CD4-positive, alpha-beta memory T cell (primary cell): ENCODE results near the gene EPHA3. TPM values are rescaled to one million over a fixed set of nuclear protein-coding genes. Genes with fewer than 3 reads are reported as not detected.

Source experiments
- CTCF ChIA-PET: fragments of 350-600 bp; sonication (Branson Sonifier 250); formaldehyde crosslinking; loops from one replicate; lab custom pipeline; 2021; ENCODE audit warnings: inconsistent platforms; ENCODE audit not compliant: partially characterized antibody; lab: Charles Lee
- POLR2A ChIA-PET: fragments of 350-600 bp; sonication (Branson Sonifier 250); formaldehyde crosslinking; loops from one replicate; lab custom pipeline; 2021; ENCODE audit not compliant: partially characterized antibody; lab: Charles Lee
- DNase-seq, 5 donors: peaks; one replicate each; pipeline versions ENCODE4 v3.0.0 to v3.0.0-alpha.2; 2020 to 2022; ENCODE audit warnings: mixed read lengths in 1 of 5
- H3K27ac ChIP-seq: one replicate; pipeline ENCODE4 v1.7.0; 2013; ENCODE audit warnings: low read depth, low read length
- H3K27me3 ChIP-seq: 2 replicates; pipeline ENCODE4 v1.7.0; 2013; ENCODE audit warnings: mild to moderate bottlenecking, low read length, moderate library complexity; ENCODE audit not compliant: insufficient read depth
- H3K36me3 ChIP-seq: 2 replicates; pipeline ENCODE4 v1.7.0; 2013; ENCODE audit warnings: mild to moderate bottlenecking, low read length, moderate library complexity; ENCODE audit not compliant: insufficient read depth
- H3K4me1 ChIP-seq: 2 replicates; pipeline ENCODE4 v1.7.0; 2013; ENCODE audit warnings: mild to moderate bottlenecking, low read length, moderate library complexity; ENCODE audit not compliant: insufficient read depth
- H3K4me3 ChIP-seq, 2 donors: one replicate each; pipeline ENCODE4 v1.7.0; 2013; ENCODE audit warnings: low read length in 2 of 2, mild to moderate bottlenecking in 1 of 2
- H3K9me3 ChIP-seq, 2 donors: one replicate each; pipeline ENCODE4 v1.7.0; 2013; ENCODE audit warnings: low read length in 2 of 2, control low read depth in 1 of 2; ENCODE audit not compliant: control insufficient read depth in 1 of 2
- H3K27ac Mint-ChIP-seq, 7 donors: one replicate each; pipeline ENCODE4 v1.8.0; 2020 to 2021; ENCODE audit warnings: mixed read lengths in 7 of 7, mild to moderate bottlenecking in 6 of 7, inconsistent platforms in 3 of 7, moderate library complexity in 3 of 7
- H3K27me3 Mint-ChIP-seq, 2 donors: one replicate each; pipeline ENCODE4 v1.8.0; 2020 to 2021; ENCODE audit warnings: mixed read lengths in 2 of 2
- H3K36me3 Mint-ChIP-seq, 2 donors: one replicate each; pipeline ENCODE4 v1.8.0; 2020 to 2021; ENCODE audit warnings: mixed read lengths in 2 of 2, inconsistent platforms in 1 of 2, mild to moderate bottlenecking in 1 of 2
- H3K4me1 Mint-ChIP-seq, 4 donors: one replicate each; pipeline ENCODE4 v1.8.0; 2020 to 2021; ENCODE audit warnings: mixed read lengths in 4 of 4, mild to moderate bottlenecking in 1 of 4
- H3K4me3 Mint-ChIP-seq, 8 donors: one replicate each; pipeline ENCODE4 v1.8.0; 2020 to 2021; ENCODE audit warnings: mixed read lengths in 8 of 8, mild to moderate bottlenecking in 7 of 8, moderate library complexity in 6 of 8, inconsistent platforms in 3 of 8
- H3K9me3 Mint-ChIP-seq, 8 donors: one replicate each; pipeline ENCODE4 v1.8.0; 2020 to 2021; ENCODE audit warnings: mixed read lengths in 8 of 8, mild to moderate bottlenecking in 5 of 8, inconsistent platforms in 3 of 8, moderate library complexity in 1 of 8
- intact Hi-C: fragments of 100-400 bp; cut with micrococcal nuclease; formaldehyde crosslinking; loops from one replicate; pipeline ENCODE4 v1.15.1; 2023
- polyA plus RNA-seq, 2 donors: library from polyadenylated mRNA; unstranded; fragments of 300-500 nt; fragmentation: Illumina TruSeq; gene quantifications; one replicate each; pipeline ENCODE4 v1.2.3, GENCODE V29; 2021
- total RNA-seq, 2 experiments: library from RNA; stranded (reverse); gene quantifications; one replicate each; pipeline ENCODE4 v1.2.3, GENCODE V29; 2021

Gene EPHA3
- total and polyA plus RNA-seq, 4 experiments from 2014 or later = not detected

GRCh38 chr3:89198591-89198990 is 91.2 kb downstream of the EPHA3 start:
- Histone ChIP-seq H3K4me1 (no peaks in the 10 kb centered on the region), H3K27ac (no peak overlapping the region), H3K9me3 (no peaks in the 10 kb centered on the region), H3K36me3 (no peaks in the 10 kb centered on the region), H3K4me3 (no peak overlapping the region), H3K27me3 (no peaks in the 10 kb centered on the region)
- Mint-ChIP-seq H3K27ac (no peak overlapping the region), H3K36me3 (no peaks in the 10 kb centered on the region), H3K4me3 (no peak overlapping the region), H3K9me3 (peaks cover 0 to 15% (median 6%) of the 10 kb centered on the region in 8 donors), H3K27me3 (no peaks in the 10 kb centered on the region), H3K4me1 (peaks cover 0 to 1% (median 0%) of the 10 kb centered on the region in 4 donors)
- POLR2A ChIA-PET = no interaction called here
- CTCF ChIA-PET = no interaction called here
- intact Hi-C loops = no loop called here
- no peak for DNase-seq

- H3K36me3 Mint-ChIP-seq = no peaks in the 10 kb centered on the region
- no peak overlapping the region for H3K27ac Mint-ChIP-seq
- intact Hi-C loops = no loop called here
- H3K4me3 ChIP-seq = no peak overlapping the region
- peaks cover 0 to 11% (median 4%) of the 10 kb centered on the region in 8 donors for H3K9me3 Mint-ChIP-seq
- DNase-seq = no peak
- H3K4me1 Mint-ChIP-seq = no peaks in the 10 kb centered on the region
- CTCF ChIA-PET = no interaction called here
- H3K4me1 ChIP-seq = no peaks in the 10 kb centered on the region
- no peaks in the 10 kb centered on the region for H3K27me3 Mint-ChIP-seq
- no peaks in the 10 kb centered on the region for H3K36me3 ChIP-seq
- no peak overlapping the region for H3K27ac ChIP-seq
- no peak overlapping the region for H3K4me3 Mint-ChIP-seq
- no peaks in the 10 kb centered on the region for H3K27me3 ChIP-seq
- POLR2A ChIA-PET = no interaction called here
- H3K9me3 ChIP-seq = no peaks in the 10 kb centered on the region
These were observed 105.2 kb downstream of the EPHA3 start for GRCh38 chr3:89212619-89213018.

- CTCF ChIA-PET = no interaction called here
- H3K4me3 Mint-ChIP-seq = no peak overlapping the region
- POLR2A ChIA-PET = no interaction called here
These were observed 108.8 kb downstream of the EPHA3 start for GRCh38 chr3:89216016-89216739.

GRCh38 chr3:89217148-89217685 is 109.8 kb downstream of the EPHA3 start:
- H3K36me3 ChIP-seq = no peaks in the 10 kb centered on the region
- POLR2A ChIA-PET = no interaction called here
- CTCF ChIA-PET = no interaction called here

More at GRCh38 chr3:89216016-89216739, 108.8 kb downstream of the EPHA3 start:
- intact Hi-C loops = no loop called here
- H3K27ac ChIP-seq = no peak overlapping the region
- H3K36me3 ChIP-seq = no peaks in the 10 kb centered on the region
- H3K27me3 ChIP-seq = no peaks in the 10 kb centered on the region
- Mint-ChIP-seq H3K27me3 (no peaks in the 10 kb centered on the region), H3K27ac (no peak overlapping the region), H3K36me3 (no peaks in the 10 kb centered on the region), H3K9me3 (peaks cover 0 to 10% (median 6%) of the 10 kb centered on the region in 8 donors), H3K4me1 (no peaks in the 10 kb centered on the region)
- H3K4me1 ChIP-seq = no peaks in the 10 kb centered on the region
- H3K9me3 ChIP-seq = no peaks in the 10 kb centered on the region
- H3K4me3 ChIP-seq = no peak overlapping the region
- DNase-seq = no peak

GRCh38 chr3:89221924-89222323 is 114.5 kb downstream of the EPHA3 start:
- H3K4me1 ChIP-seq = no peaks in the 10 kb centered on the region
- H3K27me3 Mint-ChIP-seq = no peaks in the 10 kb centered on the region
- no peak overlapping the region for H3K27ac Mint-ChIP-seq
- CTCF ChIA-PET = no interaction called here
- no peak overlapping the region for H3K27ac ChIP-seq
- H3K36me3 Mint-ChIP-seq = no peaks in the 10 kb centered on the region
- H3K36me3 ChIP-seq = no peaks in the 10 kb centered on the region
- POLR2A ChIA-PET = no interaction called here
- H3K4me3 ChIP-seq = no peak overlapping the region
- H3K27me3 ChIP-seq = no peaks in the 10 kb centered on the region
- H3K9me3 ChIP-seq = no peaks in the 10 kb centered on the region
- intact Hi-C loops = no loop called here
- H3K9me3 Mint-ChIP-seq = peaks cover under 1 to 10% (median 5%) of the 10 kb centered on the region in 8 donors
- DNase-seq = no peak
- no peaks in the 10 kb centered on the region for H3K4me1 Mint-ChIP-seq
- H3K4me3 Mint-ChIP-seq = no peak overlapping the region

More at GRCh38 chr3:89217148-89217685, 109.8 kb downstream of the EPHA3 start:
- intact Hi-C loops = no loop called here
- Histone ChIP-seq H3K4me1 (no peaks in the 10 kb centered on the region), H3K27me3 (no peaks in the 10 kb centered on the region), H3K27ac (no peak overlapping the region), H3K9me3 (no peaks in the 10 kb centered on the region), H3K4me3 (no peak overlapping the region)
- DNase-seq = no peak
- no peaks in the 10 kb centered on the region for H3K27me3 Mint-ChIP-seq
- H3K36me3 Mint-ChIP-seq = no peaks in the 10 kb centered on the region
- no peaks in the 10 kb centered on the region for H3K4me1 Mint-ChIP-seq
- no peak overlapping the region for H3K4me3 Mint-ChIP-seq
- peaks cover 0 to 10% (median 6%) of the 10 kb centered on the region in 8 donors for H3K9me3 Mint-ChIP-seq
- no peak overlapping the region for H3K27ac Mint-ChIP-seq

- Mint-ChIP-seq H3K4me3 (no peak overlapping the region), H3K4me1 (no peaks in the 10 kb centered on the region), H3K9me3 (peaks cover 0 to 10% (median 5%) of the 10 kb centered on the region in 8 donors), H3K27me3 (no peaks in the 10 kb centered on the region), H3K36me3 (no peaks in the 10 kb centered on the region), H3K27ac (no peak overlapping the region)
- no peaks in the 10 kb centered on the region for H3K4me1 ChIP-seq
- intact Hi-C loops = no loop called here
- no peaks in the 10 kb centered on the region for H3K36me3 ChIP-seq
- ChIA-PET CTCF (no interaction called here), POLR2A (no interaction called here)
- H3K27ac ChIP-seq = no peak overlapping the region
- no peaks in the 10 kb centered on the region for H3K9me3 ChIP-seq
- no peak for DNase-seq
- no peak overlapping the region for H3K4me3 ChIP-seq
- H3K27me3 ChIP-seq = no peaks in the 10 kb centered on the region
These were observed 115.8 kb downstream of the EPHA3 start for GRCh38 chr3:89223188-89223587.

GRCh38 chr3:89227218-89227617 is 119.8 kb downstream of the EPHA3 start:
- H3K27me3 ChIP-seq = no peaks in the 10 kb centered on the region

More at GRCh38 chr3:89227218-89227617, 119.8 kb downstream of the EPHA3 start:
- Mint-ChIP-seq H3K4me1 (no peaks in the 10 kb centered on the region), H3K36me3 (no peaks in the 10 kb centered on the region), H3K9me3 (peaks cover 0 to 9% (median 2%) of the 10 kb centered on the region in 8 donors), H3K4me3 (no peak overlapping the region), H3K27ac (no peak overlapping the region), H3K27me3 (no peaks in the 10 kb centered on the region)
- H3K36me3 ChIP-seq = no peaks in the 10 kb centered on the region
- no peaks in the 10 kb centered on the region for H3K9me3 ChIP-seq
- intact Hi-C loops = no loop called here
- H3K4me1 ChIP-seq = no peaks in the 10 kb centered on the region
- H3K4me3 ChIP-seq = no peak overlapping the region
- ChIA-PET POLR2A (no interaction called here), CTCF (no interaction called here)
- DNase-seq = no peak
- H3K27ac ChIP-seq = no peak overlapping the region
